CD4-positive, alpha-beta T cell treated with Interleukin-4 for 1 hour (primary cell): ENCODE results near the gene POLK.
A peak's percentile ranks its signal among the peaks of the same experiment; 100 is the strongest.
"Not testable (repeated sequence)": the region's sequence is repeated elsewhere in the genome, so short reads cannot be mapped to it uniquely, and the experiment has no call there.

Experiments used
- DNase-seq, 2 donors: peaks; one replicate each; pipeline ENCODE4 v3.0.0-alpha.2; 2020 to 2022

Gene POLK

DNA sequence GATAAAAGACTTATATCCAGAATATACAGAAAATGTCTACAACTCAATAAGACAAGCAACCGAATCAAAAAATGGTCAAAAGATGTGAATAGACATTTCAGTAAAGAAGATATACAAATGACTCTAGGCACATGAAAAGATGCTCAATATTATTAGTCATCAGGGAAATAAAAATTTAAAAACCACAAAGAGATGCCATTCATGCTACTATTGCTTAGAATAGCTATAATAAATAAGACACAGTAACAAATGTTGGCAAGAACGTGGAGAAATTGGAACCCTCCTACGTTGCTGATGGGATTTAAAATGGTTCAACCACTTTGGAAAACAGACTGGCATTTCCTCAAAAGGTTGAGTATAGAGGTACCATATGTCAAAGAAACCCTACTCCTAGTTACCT lies 39.8 kb downstream of the POLK start:
- DNase-seq: no peak

DNA sequence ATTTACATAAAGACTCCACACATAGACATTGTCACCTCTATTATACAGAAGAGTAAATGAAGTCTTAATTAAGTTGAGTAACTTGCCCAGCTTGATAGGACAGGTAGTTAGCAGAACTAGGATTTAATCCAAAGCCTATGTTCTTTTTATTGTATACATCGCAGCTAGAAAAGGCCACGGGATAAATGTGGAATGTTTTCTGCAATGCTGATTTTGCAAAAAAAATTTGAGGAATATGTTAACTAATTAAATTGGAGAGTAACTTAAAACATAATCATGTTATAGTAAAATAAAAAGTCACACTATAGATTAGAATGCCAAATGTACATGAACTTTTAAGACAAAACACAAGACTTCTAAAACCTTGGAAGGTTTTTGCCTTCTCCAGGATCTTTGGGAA lies 41.1 kb downstream of the POLK start:
- no peak for DNase-seq

DNA sequence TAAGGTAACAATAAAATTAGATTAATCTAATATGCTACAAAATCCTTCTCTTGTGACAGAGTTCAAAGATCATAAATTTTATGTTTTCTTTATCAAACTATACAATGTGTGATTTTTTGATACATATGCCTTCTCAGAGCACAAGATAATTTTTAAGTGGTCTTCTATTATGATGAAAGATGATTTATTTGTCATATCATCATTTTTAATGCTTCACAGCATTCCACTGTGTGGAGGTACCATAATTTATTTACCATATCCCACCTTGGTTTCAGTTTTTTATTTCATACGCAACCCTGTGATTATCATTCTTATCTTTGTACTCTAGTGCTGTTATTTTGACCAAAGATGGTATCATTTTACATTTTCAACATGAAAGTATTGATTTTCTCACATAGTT lies 41.7 kb downstream of the POLK start:
- no peak for DNase-seq

DNA sequence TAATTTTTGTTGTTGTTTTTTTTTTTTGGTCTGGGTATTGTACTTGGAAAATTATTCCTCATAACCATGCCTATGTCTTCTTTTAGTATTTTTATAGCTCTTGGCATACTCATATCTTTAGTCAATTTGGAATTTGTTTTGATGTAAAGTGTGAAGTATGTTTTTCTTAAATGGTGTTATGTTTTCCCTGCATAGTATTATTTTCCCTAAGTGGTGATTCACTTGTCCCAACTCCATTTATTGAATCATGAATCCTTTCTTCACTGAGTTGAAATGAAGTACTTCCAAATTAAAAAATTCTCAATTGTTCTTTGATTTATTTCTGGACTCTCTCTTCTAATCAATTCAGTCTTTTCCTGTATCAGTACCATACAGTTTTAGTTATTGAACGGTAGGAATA lies 46.5 kb downstream of the POLK start:
- no peak for DNase-seq

DNA sequence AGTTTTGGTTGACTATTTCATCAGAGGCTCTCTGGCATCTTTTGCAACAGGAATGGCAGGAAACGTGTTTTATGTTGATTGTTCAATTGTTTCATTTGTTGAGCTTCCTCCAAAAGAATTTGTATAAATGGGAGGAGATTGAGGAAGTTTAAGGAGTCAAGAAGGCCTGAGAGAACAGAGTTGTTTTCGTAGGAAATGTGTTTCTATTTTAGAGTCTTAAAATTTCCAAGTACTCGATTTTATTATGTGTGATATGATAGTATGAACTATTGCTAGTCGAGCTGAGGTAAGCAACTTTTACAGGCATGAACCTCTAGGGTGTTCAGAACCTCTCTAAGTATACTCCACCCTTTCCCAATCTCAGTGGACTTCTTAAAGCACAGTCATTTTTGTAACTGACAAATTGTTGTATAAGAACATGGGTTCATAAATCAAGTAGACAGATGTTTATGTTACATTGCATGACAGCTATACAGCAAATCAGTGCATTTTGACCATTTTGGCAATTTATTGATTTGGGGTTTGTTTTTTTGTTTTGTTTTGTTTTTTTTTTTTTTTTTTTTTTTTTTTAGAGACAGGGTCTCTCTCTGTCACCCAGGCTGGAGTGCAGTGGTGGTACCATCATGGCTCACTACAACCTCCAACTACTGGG lies 47.4 kb downstream of the POLK start:
- peak in 1 of 2 donors; percentile 7 for DNase-seq

DNA sequence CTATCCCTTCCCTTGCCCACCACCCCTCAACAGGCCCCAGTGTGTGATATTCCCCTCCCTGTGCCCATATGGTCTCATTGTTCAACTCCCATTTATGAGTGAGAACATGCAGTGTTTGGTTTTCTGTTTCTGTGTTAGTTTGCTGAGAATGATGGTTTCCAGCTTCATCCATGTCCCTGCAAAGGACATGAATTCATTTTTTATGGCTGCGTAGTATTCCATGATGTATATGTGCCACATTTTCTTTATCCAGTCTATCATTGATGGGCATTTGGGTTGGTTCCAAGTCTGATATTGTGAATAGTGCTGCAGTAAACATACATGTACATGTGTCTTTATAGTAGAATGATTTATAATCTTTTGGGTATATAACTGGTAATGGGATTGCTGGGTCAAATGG lies 49.0 kb downstream of the POLK start:
- not testable (repeated sequence) for DNase-seq

DNA sequence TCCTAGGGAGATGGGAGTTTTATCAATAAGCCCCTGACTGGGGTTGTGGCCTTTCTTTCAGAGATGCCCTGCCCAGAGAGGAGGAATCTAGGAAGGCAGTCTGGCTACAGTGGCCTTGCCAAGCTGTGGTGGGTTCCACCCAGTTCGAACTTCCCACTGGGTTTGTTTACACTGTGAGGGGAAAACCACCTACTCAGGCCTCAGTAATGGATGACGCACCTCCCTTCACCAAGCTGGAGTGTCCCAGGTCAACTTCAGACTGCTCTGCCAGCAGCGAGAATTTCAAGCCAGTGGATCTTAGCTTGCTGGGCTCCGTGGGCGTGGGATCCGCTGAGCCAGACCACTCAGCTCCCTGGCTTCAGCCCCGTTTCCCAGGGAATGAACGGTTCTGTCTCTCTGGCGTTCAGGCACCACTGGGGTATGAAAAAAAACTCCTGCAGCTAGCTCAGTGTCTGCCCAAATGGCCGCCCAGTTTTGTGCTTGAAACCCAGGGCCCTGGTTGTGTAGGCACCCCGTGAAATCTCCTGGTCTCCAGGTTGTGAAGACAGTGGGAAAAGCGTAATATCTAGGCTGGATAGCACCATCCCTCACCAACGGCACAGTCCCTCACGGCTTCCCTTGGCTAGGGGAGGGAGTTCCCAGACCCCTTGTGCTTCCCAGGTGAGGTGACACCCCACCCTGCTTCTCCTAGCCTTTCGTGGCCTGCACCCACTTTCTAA lies 54.5 kb downstream of the POLK start:
- DNase-seq: not testable (repeated sequence)

DNA sequence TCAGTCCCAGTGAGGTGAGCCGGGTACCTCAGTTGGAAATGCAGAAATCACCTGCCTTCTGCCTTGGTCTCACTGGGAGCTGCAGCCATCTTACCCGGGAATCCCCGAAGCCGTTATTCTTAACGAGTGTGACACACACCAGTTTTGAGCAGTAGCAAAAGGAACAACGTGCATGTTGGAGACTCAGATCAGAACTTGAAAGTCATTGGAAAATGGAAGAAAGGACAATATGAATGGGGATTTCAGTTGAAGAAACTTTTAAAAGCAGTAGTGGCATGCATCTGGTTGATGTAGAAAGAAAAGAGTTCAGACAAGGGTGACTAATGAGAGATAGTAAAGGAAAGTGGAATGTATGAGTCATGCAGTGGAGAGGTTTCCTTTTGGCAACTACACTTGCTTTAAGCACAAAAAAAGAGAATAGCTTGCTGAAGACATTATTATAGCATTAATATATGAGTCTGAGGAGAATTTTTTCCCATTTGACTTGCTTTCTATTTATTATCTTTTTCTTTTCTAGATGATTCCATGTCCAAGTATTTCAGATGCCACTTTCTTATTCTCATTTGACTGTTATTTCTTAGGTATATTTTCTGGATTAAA lies 55.1 kb downstream of the POLK start:
- peak in 1 of 2 donors; percentile 40 for DNase-seq

DNA sequence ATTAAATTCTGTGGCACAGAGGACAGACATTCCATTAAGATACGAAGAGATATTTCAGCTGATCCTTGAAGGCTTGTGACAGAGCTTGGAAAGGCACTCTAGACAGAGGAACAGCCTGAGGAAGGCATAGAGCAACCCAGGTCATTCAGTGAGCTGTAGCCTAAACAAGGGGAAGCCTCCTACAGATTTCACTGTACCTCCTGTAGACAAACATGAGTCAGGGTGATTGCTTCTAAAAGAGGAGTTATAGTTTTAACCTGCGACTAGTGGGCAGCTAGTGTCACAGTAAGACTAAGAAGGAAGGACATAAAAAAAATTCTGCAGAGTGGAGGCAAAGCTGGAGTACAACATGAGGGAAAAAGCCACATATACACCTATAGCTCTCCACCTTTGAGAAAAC lies 56.0 kb downstream of the POLK start:
- DNase-seq: no peak

DNA sequence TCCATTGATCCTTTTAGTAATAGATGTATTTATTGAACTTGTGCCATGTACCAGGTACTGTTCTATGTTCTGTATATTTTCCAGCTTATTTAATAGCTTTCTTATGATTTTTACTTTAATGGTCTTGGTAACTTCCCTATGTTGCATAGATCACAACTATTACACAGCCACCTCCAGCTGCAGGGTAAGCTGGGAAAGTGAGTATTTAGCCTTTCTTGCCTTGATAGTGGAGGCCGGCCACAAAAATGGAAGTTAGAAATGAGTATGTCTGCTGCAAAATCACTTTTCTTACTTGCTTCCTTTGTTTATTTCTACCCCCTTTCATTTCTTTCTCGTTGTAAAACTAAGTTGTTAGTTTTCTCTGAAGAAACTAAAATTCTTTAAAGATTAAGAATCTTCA lies 56.5 kb downstream of the POLK start:
- no peak for DNase-seq

DNA sequence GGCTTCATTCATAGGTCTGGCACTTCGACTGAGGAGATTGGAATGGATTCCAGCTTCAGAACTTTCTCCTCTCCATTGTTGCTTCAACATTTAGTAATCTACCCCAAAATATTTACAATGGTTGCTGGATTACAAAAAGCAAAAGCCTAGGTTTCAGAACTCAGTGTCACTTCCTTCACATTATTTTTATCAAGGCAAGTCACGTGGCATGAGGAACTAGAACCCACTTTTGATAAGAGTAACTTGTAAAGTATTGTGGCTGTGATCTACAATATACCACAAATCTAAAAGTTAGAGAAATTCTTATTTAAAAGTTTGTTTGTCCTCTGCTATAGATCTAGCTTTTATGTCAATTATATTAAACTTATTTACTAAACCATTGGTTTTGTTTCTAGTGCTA lies 59.9 kb downstream of the POLK start:
- DNase-seq: no peak

DNA sequence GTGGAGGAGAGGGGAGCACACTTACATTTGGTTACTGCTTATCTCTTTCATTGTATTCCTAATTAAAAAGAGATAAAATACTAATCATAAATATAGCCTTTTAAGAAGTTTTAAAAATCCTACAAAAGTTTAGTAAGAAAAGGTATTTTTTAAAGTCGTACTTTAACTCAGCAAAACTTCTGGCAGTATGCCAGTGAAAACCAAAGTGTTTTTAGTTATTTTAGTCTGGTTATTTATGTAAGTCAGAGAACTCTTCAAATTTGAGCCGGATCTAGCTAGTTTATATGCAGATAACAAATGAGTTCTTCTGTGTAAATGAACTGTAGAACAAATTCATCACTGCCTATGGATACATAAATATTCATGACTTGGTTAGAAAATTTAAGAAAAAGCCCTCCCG lies 63.1 kb downstream of the POLK start:
- no peak for DNase-seq

DNA sequence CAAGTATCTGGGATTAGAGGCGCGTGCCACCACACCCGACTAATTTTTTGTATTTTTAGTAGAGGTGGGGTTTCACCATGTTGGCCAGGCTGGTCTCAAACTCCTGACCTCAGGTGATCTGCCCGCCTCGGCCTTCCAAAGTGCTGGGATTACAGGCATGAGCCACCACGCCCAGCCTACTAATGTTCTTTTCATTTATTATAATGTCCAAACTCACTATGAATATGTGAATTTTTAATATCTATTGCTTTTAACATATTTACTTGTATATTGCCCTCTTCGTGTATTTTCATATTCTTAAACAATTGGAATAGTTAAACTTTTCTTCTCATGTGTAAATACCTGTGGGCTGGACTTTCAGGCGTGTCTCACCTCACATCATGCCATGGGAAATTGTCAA lies 66.6 kb downstream of the POLK start:
- DNase-seq: not testable (repeated sequence)

DNA sequence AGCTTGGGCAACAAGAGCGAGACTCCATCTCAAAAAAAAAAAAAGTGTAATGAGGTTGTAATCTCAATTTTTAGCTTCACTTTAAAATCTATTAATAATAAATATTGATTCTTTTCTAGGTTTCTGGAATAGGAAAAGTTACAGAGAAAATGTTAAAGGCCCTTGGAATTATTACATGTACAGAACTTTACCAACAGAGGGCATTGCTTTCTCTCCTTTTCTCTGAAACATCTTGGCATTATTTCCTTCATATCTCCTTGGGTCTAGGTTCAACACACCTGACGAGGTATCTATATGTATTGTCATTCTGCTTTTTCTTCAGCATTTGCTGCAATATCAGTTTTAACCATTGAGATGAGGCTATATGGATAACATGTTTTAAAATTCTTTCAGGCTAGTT lies 73.0 kb downstream of the POLK start:
- DNase-seq: no peak

DNA sequence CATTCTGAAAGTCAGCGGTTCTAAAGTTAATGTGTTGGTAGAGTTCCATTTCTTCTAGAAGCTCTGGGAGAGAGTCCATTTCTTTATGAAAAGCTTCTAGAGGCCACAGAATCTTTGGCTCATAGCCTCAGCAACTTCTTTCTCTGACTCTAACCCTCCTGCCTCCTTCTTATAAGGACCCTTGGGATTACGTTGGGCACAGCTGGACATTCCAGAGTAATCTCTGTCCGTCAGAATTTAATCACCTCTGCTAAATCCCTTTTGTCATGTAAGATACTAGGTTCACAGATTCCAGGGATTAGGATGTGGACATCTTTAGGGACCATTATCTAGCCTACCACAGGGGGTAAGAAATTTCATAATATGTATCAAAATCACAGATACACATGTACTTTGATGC lies 77.0 kb downstream of the POLK start:
- DNase-seq: no peak

DNA sequence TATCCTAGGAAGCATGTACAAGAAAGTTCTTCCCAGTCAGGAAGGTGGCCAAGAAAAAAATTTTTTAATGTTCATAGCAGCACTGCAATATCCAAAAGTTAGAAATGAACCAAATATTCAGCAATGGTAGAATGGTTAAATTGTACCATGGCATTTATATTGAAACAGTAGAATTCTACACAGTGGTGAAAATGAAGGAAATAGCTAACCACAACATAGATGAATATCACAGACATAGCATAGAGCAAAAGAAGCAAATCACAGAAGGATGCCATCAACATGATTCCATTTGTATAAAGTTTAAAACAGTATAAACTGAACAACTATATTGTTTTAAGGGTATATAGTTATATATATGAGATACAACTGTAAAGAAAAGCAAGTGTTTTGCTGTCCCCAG lies 88.8 kb downstream of the POLK start:
- peak in 1 of 2 donors; percentile 5 for DNase-seq

DNA sequence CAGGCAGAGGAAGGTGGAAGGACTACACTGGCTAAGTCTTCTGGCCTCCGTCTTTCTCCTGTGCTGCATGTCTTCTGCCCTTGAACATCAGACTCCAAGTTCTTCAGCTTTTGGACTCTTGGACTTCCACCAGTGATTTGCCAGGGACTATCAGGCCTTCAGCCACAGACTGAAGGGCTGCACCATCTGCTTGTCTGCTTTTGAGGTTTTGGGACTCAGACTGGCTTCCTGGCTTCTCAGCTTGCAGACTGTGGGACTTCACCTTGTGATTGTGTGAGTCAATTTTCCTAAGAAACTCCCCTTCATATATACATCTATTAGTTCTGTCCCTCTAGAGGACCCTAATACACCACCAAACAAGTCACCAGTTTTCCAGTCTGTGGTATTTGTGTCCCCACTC lies 89.9 kb downstream of the POLK start:
- no peak for DNase-seq

DNA sequence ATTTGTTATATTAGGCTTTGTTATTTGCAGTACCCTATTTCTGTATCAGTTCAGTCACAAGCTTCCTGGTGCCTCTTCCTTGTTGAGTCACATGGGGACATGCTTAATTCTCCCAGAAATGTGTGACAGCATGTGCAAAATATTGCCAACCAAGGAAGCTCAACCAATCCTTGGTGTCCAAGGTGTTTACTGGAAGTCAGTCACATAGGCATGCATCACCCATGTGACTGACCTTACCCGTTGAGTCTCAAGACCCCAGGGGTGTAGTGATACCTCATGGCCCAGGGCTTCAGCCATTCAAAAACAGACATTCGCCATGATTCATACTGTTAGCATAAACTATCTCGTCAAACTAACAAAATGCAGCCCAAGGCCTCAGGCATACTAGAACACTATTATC lies 90.3 kb downstream of the POLK start:
- DNase-seq: no peak

DNA sequence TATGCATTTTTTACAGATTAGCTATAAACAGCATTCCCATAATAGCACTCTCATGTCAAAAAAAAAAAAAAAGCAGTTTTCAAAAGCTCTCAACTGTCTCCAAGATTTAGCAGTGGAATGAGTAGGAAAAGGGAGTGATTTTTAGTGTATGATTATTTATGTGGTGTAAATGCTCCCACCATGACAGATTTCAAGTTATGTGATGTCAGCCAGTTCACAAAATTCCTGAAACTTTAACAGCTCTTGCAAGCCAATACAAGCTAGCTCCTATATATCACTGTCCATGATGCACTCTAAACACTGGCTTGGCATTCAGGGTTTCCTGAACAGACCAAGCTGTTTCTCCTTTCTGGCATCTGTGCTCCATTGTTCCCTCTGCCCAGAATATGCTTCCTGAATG lies 91.7 kb downstream of the POLK start:
- no peak for DNase-seq

DNA sequence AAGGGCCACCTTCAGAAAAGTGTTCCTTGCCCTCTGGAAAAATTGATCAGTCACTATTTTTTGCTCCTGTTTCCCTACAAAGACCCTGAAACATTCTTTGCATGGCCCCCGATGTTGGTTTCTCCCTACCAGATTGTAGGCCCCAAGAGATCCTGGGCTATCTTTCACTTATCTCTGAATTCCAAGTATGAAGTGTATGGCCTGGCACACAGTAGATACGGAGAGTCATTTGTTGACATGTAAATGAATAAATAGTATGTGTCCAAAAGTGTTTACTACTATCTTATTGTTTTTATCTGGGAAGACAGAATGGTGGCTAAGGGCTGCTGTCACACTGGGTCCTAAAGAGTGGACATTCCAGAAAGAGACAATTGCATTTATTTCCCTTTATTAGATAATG lies 92.1 kb downstream of the POLK start:
- DNase-seq: no peak

DNA sequence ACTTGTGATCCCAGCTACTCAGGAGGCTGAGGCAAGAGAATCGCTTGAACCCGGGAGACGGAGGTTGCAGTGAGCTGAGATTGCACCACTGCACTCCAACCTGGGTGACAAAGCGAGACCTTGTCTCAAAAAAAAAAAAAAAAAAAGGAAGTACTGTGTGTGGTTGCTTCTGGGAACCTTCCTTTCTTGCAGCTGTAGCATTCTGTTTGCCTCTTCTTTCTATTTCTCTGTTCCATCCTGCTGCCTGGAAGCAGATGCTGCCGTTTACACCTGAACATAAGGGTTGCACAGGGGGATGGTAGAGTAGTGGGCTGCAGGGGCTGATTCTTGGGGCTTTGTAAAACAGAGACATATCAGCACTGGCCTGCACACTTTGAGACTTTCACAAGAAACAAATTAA lies 95.7 kb downstream of the POLK start:
- DNase-seq: not testable (repeated sequence)

DNA sequence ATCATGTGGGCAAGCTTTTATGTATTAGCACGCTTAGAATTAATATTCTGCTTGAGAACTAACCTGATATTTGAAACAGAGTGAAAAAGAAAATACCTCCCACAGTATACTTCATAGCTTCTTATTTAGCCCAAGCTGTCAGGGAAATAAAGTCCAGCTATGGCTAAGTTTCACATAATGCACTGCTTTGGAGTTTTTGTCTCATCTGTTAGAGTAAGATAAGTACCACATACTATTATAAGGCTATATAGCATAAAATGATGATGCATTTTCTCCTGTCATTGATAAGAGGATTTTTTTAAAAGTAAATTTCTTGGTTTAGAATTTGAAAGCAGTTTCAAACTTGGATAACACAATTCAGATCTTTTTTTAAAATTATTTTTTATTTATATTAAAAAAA lies 97.2 kb downstream of the POLK start:
- DNase-seq: no peak

DNA sequence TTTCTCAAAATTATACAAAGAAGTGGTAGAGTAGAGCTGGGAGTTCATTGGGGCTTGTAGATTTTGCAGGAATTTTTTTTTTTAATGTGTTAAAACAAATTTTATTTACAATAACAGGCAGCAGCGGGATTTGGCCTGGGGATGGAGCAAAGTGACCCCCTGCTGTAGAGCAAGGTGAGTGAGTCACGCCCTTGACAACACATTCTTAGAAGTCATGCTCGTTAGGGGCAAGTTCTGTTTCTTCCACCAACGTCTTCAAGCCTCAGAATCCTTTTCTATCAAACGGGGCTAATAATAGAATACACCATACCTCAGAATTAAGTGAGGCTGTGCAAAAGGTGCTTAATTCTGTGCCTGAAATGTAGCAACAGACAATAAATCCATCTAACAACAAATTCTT lies 98.5 kb downstream of the POLK start:
- DNase-seq: no peak

DNA sequence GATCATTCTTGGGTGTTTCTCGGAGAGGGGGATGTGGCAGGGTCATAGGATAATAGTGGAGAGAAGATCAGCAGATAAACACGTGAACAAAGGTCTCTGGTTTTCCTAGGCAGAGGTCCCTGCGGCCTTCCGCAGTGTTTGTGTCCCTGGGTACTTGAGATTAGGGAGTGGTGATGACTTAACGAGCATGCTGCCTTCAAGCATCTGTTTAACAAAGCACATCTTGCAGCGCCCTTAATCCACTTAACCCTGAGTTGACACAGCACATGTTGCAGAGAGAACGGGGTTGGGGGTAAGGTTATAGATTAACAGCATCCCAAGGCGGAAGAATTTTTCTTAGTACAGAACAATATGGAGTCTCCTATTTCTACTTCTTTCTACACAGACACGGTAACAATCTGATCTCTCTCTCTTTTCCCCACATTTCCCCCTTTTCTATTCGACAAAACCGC lies 99.2 kb downstream of the POLK start:
- DNase-seq: not testable (repeated sequence)
